NCI-H1105 treated with DMSO at 0.1 percent for 48 hours (cell line): Measurements from ENCODE around the gene UBE2Z.
A peak's percentile ranks its signal among the peaks of the same experiment; 100 is the strongest.
"Not testable (repeated sequence)": the region's sequence is repeated elsewhere in the genome, so short reads cannot be mapped to it uniquely, and the experiment has no call there.

Experiments used
- DNase-seq: peaks from one replicate; lab custom pipeline; 2025; lab: John Stamatoyannopoulos, UW

The UBE2Z gene

DNA sequence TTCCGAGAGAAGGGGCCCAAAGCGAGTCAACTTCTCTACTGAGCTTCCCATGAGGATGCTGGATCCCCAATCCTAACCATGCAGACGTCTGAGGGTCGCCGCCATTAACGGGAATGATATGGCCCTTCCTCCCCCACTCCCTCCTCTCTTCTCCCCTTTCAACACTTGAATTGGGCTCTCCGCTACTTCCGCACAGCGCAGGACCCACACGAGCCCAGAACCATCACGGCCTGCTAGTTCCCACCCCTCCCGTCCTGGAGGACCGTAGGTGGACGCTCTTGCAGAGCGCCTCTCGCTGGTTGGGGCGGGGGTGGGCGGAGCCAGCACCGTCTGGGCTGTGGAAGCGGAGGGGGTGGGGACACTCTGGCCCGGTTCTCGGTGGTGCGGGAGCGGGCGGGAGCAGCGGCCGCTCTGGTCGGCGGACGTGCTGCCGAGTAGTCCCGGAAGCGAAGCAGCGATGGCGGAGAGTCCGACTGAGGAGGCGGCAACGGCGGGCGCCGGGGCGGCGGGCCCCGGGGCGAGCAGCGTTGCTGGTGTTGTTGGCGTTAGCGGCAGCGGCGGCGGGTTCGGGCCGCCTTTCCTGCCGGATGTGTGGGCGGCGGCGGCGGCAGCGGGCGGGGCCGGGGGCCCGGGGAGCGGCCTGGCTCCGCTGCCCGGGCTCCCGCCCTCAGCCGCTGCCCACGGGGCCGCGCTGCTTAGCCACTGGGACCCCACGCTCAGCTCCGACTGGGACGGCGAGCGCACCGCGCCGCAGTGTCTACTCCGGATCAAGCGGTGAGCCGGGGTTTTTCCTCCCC, at the start of gene UBE2Z:
Gene UBE2Z, plus strand, starts transcription at position 361 of the 797 bp plus-strand sequence. Its CDS starts 97 bp downstream, at position 458.
- DNase-seq = peak; percentile 77

DNA sequence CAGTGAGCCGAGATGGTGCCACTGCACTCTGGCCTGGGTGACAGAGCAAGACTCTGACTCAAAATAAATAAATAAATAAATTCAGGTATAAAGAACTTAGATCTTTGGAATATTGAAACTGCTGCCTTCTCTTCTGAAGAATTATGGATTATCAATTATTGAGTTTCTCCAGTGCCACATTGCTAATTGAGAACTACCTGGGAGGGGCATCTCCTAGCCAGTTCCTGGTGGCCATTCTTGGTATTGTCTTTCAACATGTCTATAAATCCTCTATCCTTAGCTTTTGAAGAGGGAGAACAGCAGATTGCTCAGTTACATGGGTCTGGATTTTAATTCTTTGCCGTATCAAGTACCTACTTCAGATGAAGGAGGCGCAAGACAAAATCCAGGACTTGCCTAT, 48.2 kb upstream of the UBE2Z start:
- no peak for DNase-seq

DNA sequence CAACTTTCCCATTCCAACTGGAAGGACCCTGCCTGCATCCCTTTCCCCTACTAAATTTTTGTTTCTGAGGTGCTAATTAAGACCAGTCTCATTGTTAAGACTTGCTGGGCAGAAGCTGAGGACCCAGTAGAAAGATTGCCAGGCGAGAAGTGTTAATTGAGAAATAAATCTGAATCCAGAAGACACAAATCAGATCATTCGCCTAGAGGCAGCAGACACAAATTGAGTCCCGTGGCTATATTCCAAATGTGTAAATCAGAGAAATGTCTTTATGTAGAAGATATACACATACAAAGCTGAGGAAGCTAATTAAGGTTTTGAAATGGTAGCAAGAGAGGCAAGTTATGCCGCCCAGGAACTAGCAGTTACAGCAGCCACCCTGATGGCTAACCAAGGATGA, 47.8 kb upstream of the UBE2Z start:
- DNase-seq = no peak

DNA sequence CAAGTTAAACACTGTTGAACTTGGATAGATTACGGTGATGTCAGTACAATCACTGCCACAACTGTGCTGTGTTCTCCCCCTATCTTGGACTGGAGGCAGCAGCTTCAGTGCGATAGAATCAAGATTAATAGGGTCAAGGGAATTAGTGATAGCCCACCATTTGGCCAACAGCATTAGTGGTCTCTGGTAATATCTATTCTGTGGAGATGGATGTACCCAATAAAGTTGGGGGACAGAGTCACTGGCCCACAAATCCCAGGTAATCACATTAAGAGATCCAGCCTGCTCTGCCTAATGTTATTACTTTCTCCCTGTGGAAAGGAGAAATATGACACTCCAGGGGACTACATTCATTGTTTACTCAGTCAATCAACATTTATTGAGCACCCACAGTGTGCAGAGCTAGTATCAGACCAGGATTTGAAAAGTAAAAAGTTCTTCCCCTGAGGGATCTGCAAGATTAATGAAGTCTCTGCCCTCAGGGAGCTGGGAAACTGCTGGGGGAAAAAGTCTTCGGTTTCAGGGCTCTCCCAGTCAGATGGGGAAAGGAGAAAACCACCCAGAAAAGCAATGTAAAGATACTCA, 39.2 kb upstream of the UBE2Z start:
- no peak for DNase-seq

DNA sequence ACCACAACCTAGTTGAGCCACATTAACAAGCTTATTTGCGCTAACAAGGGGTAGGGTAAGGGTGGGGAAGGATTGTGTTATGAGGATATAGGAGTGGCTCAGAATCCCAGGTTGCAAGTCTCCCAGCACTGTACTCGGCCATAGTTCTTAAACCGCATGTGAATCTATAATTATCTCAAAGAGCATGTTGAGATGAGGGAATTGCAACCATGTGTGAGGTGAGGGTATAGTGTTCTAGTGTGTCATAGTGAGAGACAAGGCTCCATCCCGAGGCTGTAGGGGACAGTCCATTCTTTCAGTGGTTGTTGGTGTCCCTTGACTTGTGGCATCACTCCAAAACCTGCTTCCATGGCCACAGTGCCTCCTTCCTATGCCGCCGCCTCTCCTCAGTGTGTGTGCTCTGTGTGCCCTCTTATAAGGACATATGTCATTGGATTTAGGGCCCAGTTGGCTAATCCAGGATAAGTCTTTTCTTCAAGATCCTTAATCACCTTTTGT, 38.3 kb upstream of the UBE2Z start:
- DNase-seq = no peak

DNA sequence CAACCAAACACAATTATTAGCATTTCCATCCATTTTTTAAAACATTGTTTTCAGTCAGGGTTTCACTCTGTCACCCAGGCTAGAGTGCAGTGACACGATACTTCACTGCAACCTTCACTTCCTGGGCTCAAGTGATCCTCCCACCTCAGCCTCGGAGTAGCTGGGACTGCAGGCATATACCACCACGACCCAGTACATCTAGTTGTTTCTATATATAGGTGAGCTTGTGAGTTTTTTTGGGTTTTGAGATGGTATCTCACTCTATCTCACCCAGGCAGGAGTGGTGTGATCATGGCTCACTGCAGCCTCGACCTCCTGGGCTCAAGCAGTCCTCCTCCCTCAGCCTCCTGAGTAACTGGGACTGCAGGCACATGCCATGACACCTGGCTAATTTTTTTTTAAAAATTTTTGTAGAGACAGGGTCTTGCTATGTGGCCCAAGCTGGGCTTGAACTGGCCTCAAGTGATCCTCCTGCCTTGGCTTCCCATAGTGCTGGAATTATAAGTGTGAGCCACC, 37.1 kb upstream of the UBE2Z start:
- no peak for DNase-seq

DNA sequence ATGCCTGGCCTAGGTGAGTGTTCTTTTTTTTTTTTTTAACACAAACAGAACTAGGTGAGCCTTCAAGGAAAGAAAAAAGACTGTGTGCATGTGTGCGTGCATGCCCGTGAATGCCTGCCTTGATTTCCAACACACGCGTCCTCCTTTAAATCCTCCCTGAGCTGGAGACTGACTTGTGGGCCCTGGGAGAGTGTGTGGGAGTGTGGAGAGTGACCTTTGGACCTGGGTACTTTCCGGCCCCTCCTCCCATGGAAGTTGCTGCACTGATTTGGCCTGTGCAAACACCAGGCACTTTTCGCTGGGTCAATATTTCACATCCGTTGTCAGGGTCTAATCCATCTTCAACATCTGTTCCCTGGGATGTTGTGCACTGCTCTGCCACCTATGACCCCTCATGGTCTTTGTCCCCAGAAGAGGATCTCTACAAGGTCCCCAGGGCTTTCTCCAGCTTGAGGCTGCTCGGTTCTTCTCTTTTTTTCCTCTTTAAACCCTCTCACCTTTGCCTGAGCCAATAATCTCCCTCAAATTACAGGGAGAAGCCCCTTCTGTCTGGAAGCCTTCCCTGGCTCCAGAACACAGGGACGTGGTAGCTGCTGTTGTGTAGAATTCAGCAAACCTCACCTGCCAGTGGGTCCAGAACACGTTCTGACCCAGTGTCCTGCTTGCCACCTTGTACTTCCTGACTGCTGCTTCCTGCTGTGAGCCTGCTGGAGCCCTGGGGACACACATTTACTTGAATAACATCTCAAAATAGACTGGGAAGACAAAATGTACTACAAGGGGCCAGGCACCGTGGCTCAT, 36.5 kb upstream of the UBE2Z start:
- DNase-seq = no peak

DNA sequence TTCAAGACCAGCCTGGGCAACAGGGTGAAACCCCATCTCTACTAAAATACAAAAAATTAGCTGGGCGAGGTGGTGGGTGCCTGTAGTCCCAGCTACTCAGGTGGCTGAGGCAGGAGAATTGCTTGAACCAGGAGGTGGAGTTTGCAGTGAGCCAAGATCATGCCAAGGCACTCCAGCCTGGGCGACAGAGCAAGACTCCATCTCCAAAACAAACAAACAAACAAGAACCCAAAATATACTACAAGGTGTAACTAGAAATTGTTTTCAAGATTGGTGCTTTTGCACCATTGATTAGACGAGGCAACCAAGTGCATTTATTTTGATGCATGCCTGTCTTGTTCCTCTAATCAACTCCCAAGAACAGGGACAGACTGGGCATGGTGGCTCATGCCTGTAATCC, 35.8 kb upstream of the UBE2Z start:
- DNase-seq = not testable (repeated sequence)

DNA sequence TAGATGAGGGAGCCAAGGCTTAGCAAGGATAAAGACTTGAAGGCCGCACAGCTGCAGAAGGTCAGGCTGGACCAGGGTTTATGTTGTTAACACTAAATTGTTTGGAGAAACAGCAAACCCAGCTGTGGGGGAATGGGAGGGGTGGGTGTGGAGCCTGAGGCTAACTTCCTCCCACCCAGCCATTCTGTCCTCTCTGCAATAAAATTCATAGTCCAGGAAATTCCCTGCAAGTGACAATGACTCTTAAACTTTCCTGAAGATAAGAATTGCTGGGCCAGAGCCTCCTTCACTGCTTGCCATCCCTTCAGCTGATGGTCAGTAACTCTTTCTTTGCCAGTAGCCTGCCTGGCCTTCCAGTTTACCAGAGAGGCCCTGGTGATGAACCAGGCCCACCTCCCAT, 35.0 kb upstream of the UBE2Z start:
- no peak for DNase-seq

DNA sequence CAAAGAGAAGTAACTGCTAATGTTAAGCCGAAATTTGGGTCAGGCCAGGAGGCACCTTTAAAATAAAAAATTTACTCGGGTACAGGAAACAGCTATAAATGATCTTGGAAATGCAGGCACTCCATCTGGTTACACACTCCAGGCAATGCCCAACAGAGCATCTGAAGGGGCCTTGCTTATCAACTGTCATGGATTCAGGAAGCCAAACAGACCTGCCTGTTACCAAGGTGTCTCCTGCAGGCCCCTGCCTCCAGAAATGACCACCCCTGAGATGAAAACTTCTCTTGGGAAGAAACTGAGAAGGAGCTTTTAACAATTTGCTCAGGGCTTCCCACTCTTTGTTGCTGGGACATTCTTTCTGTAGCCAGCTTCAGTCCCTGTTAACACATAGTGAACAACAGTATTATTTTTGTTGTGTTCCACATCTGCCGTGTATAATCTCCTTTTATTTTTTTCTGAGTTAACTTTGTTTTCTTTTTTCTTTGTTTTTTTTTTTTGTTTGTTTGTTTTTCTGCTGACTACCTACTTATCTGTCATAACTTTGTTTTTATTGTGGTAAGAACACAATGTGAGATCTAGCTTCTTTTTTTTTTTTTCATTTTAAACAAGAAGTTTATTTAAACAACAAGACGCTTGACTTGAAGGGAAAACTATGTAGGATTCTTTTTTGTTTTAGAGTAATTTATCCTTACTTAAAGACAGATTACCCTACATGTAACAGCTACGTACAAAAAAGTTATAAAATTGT, 34.3 kb upstream of the UBE2Z start:
- DNase-seq = no peak

DNA sequence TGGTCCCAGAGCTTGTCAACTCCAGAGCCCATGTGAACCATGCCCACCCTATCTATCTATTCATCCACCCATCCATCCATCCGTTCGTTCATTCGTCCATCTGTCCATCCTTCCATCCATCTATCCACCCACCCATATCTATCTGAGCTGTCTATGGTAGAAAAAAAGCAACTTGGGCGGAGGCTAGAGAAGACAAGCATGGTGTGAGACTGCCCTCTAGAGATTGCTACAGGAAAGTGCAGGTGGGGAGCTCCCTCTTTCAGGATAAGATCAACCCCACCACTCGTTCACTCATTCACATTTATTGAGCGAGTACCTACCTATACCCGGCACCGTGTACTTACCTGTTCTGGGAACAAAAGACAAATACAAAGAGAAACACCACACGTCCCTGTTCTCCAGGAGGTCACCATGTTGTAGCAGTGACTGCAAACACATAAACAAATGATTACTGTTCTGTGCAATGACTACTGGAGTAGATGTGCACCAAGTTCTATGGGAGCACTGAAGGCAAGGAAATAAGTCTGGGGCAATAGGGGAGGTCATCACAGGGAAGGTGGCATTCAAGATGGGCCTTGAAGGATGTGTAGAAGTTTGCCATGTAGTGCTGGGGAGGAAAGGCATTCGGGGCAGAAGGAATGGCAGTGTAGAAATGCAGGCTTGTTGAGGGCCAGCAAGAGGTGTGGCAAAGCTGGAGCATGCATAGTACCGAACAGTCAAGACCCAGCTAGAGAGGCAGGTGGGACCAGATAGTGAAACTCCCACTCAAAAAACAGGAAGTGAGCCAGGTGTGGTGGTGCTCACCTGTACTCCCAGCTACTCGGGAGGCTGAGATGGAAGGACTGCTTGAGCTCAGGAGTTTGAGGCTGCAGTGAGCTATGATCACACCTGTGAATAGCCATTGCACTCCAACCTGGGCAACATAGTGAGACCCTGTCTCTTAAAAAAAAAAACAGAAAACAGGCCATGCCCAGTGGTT, 29.0 kb upstream of the UBE2Z start:
- peak; percentile 72 for DNase-seq

DNA sequence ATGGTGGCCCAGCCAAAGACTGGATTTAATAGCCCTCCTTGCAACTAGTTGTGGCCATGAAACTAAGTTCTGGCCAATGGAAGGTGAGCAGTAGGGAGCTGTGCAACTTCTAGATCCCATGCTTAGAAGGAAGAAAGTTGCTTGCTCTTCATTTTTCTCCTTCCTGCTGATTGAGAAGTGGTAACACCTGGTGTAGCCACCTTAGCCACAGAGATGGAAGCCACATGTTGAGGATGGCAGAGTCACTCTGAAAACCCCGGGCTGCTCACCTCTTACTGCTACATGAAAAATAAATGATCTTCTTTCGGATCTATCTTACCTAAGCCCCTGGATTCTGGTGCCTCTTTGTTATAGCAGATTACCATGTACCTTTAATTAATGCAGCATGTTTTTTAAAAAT, 25.9 kb upstream of the UBE2Z start:
- no peak for DNase-seq

DNA sequence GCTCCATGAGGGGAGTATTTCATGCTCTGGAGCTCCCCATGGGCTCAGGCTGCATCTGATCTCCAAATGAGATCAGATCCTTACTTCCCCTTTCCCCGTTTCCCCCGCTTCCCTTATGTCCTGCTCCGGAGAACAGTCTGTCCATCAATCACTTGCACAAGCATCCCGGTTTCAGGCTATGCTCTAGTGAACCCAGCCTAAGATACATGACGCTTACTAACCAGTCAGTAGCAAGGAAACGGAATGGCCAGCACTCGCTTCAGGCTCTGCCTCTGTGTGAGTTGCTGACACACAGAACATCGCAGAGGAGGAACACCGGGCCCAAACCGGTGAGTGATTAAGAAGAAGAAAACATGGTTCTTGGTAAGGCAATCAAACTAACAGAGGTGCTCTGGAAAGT, 25.0 kb upstream of the UBE2Z start:
- no peak for DNase-seq

DNA sequence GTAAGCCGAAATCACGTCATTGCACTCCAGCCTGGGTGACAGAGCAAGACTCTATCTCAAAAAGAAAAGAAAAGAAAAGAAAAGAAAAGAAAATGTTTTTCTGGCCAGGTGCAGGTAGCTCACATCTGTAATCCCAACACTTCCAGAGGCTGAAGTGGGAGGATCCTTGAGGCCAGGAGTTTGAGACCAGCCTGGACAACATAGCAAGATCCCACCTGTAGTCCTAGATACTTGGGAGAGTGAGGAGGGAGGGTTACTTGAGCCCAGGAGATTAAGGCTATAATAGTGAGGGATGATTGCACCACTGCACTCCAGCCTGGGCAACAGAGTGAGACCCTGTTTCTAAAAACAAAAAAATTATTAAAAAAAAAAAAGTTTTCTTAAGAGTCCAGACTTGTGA, 18.1 kb upstream of the UBE2Z start:
- no peak for DNase-seq

DNA sequence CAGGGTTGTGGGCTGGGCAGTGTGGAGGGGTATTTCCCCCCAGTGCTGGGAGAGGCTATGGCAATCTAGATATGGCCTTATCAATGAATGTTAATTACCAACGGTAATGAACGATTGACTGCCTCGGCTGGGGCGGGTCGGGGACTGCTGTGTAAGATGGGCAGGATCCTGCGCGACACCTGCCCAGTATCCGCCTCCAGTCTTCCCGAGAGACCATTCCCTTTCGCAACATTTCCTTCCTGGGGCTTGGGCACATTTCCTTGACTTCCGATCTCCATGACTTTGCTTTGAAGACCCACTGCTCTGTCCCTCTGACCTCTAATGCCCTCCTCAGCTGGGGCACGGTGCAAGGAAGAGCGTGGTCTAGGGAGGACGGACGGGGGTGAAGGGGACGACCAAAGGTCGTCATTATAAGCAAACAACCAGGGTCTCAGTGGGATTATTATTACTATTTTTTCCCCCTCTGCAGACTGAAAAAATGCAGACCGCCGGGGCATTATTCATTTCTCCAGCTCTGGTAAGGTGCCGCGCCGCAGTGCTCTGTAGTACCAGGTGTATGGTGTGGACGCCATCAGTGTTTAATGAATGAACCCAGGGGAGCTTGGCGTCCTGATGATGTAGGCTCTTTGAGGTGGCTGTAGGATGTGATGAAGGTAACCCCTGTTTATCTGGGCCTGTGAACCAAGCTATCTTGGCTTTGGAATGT, 15.1 kb upstream of the UBE2Z start:
- DNase-seq = no peak

DNA sequence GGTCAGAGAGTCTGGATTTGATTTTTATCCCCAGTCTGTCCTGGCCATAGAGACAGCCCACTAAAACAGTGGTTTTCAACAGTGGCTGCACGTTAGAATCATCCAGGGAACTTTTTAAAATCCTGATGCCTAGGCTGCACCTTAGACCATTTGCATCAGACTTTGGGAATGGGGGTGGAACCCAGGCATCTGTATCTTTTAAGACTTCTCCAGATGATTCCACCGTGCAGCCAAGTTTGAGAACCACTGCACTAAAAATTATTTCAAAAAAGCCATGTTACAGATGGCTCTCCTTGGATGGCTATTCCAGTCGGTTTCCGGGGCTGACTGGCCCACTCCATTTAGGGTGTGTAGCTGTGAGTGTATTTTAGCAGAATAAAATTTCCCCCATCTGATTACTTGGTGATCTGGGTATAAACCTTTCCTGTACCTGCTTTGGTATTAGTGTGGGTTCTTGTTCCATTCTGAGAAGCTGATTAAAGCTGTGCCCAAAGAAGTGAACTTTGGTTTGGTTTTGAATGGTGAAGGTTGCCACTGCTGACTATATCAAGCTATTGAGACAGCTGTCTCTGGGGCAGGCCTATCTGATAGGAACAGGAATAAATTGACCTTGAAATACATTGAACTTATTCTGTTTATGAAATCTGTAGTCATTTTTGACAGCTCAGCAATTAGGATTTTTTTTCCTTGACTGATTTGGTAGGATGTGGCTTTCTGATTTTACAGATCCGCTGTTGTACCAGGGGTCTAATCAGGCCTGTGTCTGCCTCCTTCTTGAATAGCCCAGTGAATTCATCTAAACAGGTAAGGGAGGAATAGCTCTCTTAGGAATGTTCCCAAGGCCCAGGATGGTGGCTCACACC, 14.3 kb upstream of the UBE2Z start:
- DNase-seq = no peak

DNA sequence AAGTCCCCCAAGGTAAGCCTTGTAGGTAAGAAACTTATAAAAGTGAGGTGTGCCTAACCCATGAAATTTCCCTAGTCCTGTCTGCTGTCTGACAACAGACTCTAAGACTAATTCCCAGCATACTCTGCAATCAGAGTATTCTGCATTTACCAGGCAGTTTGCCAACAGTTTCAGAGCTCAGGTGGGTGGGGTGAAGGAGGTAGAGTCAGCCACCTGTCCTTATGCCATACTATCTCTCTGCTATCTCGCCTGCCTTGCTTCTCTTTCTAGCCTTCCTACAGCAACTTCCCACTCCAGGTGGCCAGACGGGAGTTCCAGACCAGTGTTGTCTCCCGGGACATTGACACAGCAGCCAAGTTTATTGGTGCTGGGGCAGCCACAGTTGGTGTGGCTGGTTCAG, 13.3 kb upstream of the UBE2Z start:
- DNase-seq = peak; percentile 13

DNA sequence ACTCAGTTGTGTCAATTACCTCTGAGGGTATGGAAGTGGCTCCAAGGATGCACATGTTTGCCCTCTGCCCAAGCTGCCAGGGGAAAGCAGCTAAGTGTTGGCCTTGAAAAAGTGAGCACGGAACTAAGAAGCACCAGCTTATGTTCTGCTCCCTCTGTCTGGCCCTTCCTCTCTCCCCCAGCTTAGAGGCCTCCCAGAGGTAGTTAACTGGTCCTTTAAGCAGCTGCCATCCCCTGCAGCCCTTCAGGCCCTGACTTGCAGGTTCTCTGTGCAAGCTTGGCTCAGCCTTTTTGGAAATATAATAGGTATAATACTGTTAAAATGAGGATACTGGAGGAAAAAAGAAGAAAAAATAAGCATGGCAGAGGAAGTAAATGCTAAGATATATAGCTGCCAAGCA, 7.0 kb upstream of the UBE2Z start:
- DNase-seq = no peak

DNA sequence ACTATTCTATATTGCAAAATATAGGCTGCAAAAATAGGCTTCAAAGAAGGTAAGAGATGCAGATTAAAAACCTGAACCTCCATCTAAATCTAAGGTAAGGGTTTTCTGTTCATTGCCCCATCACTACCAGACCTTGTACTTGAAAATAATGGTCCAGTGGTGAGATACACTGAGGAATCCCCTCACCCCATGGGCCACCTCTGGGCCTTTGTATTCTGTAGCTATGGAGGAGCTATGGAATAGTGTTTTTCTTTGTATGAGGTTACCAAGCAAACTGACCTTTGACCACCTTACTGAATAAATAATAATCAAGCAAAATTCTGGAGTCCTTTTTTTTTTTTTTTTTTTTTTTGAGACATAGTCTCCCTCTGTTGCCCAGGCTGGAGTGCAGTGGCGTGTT, 4.8 kb upstream of the UBE2Z start:
- no peak for DNase-seq
